GM23338 (cell line): ENCODE results near the gene CCDC134. TPM values are rescaled to one million over a fixed set of nuclear protein-coding genes. Genes with fewer than 3 reads are reported as not detected.

ENCODE experiments used
- ATAC-seq: fragments of 200-7000 bp; cut with Tn5 transposase; 3 replicates; pipeline ENCODE4 v1.9.1; 2020
- DNase-seq: peaks from one replicate; pipeline ENCODE4 v3.0.0-alpha.2; 2015; ENCODE audit warnings: low spot score
- H2AFZ ChIP-seq: fragments of 200-600 bp; sonication (generic); 2 replicates; pipeline ENCODE4 v1.8.0; 2016; ENCODE audit warnings: antibody characterized with exemption, mild to moderate bottlenecking, moderate library complexity
- H3F3A ChIP-seq: fragments of 200-600 bp; sonication (generic); replicated peaks from 2 replicates; pipeline ENCODE4 v1.8.0; 2017; ENCODE audit warnings: antibody characterized with exemption, mixed run types, low read depth
- H3K27ac ChIP-seq: fragments of 200-600 bp; sonication (generic); 2 replicates; pipeline ENCODE4 v1.6.1; 2016; ENCODE audit warnings: low read depth
- H3K27me3 ChIP-seq: fragments of 200-600 bp; sonication (generic); 2 replicates; pipeline ENCODE4 v1.8.0; 2016; ENCODE audit warnings: mild to moderate bottlenecking, mixed run types, moderate library complexity; ENCODE audit not compliant: insufficient read depth
- H3K36me3 ChIP-seq: fragments of 200-600 bp; sonication (generic); 2 replicates; pipeline ENCODE4 v1.8.0; 2016; ENCODE audit warnings: mild to moderate bottlenecking; ENCODE audit not compliant: insufficient read depth
- H3K4me1 ChIP-seq: fragments of 200-600 bp; sonication (generic); 2 replicates; pipeline ENCODE4 v1.8.0; 2016; ENCODE audit warnings: mild to moderate bottlenecking, moderate library complexity; ENCODE audit not compliant: insufficient read depth
- H3K4me2 ChIP-seq: fragments of 200-600 bp; sonication (generic); 2 replicates; pipeline ENCODE4 v1.7.1; 2017; ENCODE audit warnings: mixed run types
- H3K4me3 ChIP-seq: fragments of 200-600 bp; sonication (generic); 2 replicates; pipeline ENCODE4 v1.6.1; 2016; ENCODE audit warnings: mixed run types
- H3K79me2 ChIP-seq: fragments of 200-600 bp; sonication (generic); replicated peaks from 2 replicates; pipeline ENCODE4 v1.8.0; 2017; ENCODE audit warnings: mild to moderate bottlenecking; ENCODE audit not compliant: insufficient read depth
- H3K9me2 ChIP-seq: fragments of 200-600 bp; sonication (generic); 2 replicates; pipeline ENCODE4 v1.8.0; 2017; ENCODE audit not compliant: insufficient read depth
- H4K20me1 ChIP-seq: fragments of 200-600 bp; sonication (generic); replicated peaks from 2 replicates; pipeline ENCODE4 v1.8.0; 2017; ENCODE audit warnings: mild to moderate bottlenecking; ENCODE audit not compliant: insufficient read depth
- H3K27ac Mint-ChIP-seq: 2 replicates; pipeline ENCODE4 v1.8.0; 2020; ENCODE audit warnings: inconsistent platforms, mild to moderate bottlenecking, moderate library complexity, mixed read lengths
- H3K27me3 Mint-ChIP-seq: 3 replicates; pipeline ENCODE4 v1.8.0; 2022; ENCODE audit warnings: low read depth, mild to moderate bottlenecking, moderate library complexity, mixed read lengths, inconsistent platforms; ENCODE audit not compliant: insufficient read depth, poor library complexity
- H3K36me3 Mint-ChIP-seq: 3 replicates; pipeline ENCODE4 v1.8.0; 2021; ENCODE audit warnings: low read depth, mild to moderate bottlenecking, inconsistent platforms, moderate library complexity, mixed read lengths
- H3K4me1 Mint-ChIP-seq: 3 replicates; pipeline ENCODE4 v1.8.0; 2020; ENCODE audit warnings: mild to moderate bottlenecking, inconsistent platforms, mixed read lengths
- H3K4me3 Mint-ChIP-seq: 3 replicates; pipeline ENCODE4 v1.8.0; 2021; ENCODE audit warnings: moderate library complexity, mild to moderate bottlenecking, inconsistent platforms, mixed read lengths
- H3K9me3 Mint-ChIP-seq: 3 replicates; pipeline ENCODE4 v1.8.0; 2020; ENCODE audit warnings: moderate library complexity, mild to moderate bottlenecking, inconsistent platforms, mixed read lengths
- CREB1 ChIP-seq: fragments of 250-450 bp; sonication (Bioruptor Pico); IDR thresholded peaks from 2 replicates; pipeline ENCODE4 v1.5.0; 2020; ENCODE audit warnings: low read depth, mild to moderate bottlenecking, moderate library complexity
- CTCF ChIP-seq, 2 experiments: fragments of 200-600 bp in 1 of 2; sonication (generic) in 1 of 2; conservative IDR thresholded peaks; 2 replicates each; pipeline versions ENCODE4 v1.5.1 to v1.6.1; 2016 to 2017; ENCODE audit warnings: antibody characterized with exemption in 2 of 2, low read depth in 2 of 2, mild to moderate bottlenecking in 2 of 2, moderate library complexity in 1 of 2
- ETS1 ChIP-seq: IDR thresholded peaks from 2 replicates; pipeline ENCODE4 v1.6.1; 2016; ENCODE audit warnings: antibody characterized with exemption
- EZH2 ChIP-seq: fragments of 200-600 bp; sonication (generic); IDR thresholded peaks from one replicate; pipeline ENCODE4 v1.8.0; 2017; ENCODE audit warnings: antibody characterized with exemption, mild to moderate bottlenecking, low read depth; ENCODE audit not compliant: unreplicated experiment
- JUNB ChIP-seq: IDR thresholded peaks from one replicate; pipeline ENCODE4 v1.6.1; 2016; ENCODE audit warnings: antibody characterized with exemption; ENCODE audit not compliant: unreplicated experiment
- NANOG ChIP-seq: IDR thresholded peaks from 2 replicates; pipeline ENCODE4 v1.6.1; 2016; ENCODE audit warnings: antibody characterized with exemption, borderline replicate concordance
- POLR2AphosphoS5 ChIP-seq: IDR thresholded peaks from 2 replicates; pipeline ENCODE4 v1.6.1; 2016; ENCODE audit warnings: antibody characterized with exemption, low read depth
- STAT1 ChIP-seq: IDR thresholded peaks from one replicate; pipeline ENCODE4 v1.6.1; 2016; ENCODE audit warnings: antibody characterized with exemption; ENCODE audit not compliant: unreplicated experiment
- ZNF114 ChIP-seq: fragments of 250-450 bp; sonication (Bioruptor Pico); IDR thresholded peaks from 2 replicates; pipeline ENCODE4 v1.5.0; 2020; ENCODE audit warnings: mild to moderate bottlenecking, moderate library complexity
- ZNF331 ChIP-seq: fragments of 250-450 bp; sonication (Bioruptor Pico); IDR thresholded peaks from 2 replicates; pipeline ENCODE4 v1.5.0; 2020; ENCODE audit warnings: low read depth, mild to moderate bottlenecking, moderate library complexity
- polyA plus RNA-seq: library from polyadenylated mRNA; unstranded; fragments of >200 nt; fragmentation: Nextera tagmentation; extraction: Ambion mirVana; gene quantifications from 2 replicates; pipeline ENCODE4 v1.2.1, GENCODE V29; 2016
- total RNA-seq: library from RNA; depleted of rRNA; stranded (reverse); fragments of >200 nt; shearing (Covaris generic); gene quantifications from 2 replicates; pipeline ENCODE4 v1.2.3, GENCODE V29; 2014

CCDC134 gene
- total and polyA plus RNA-seq, 2 experiments from 2014 or later, result 2.7 to 24.5 TPM

GRCh38 chr22:41825376-41825775 is 24.9 kb downstream of the CCDC134 start (continued):
- no peak for TF ChIP-seq POLR2AphosphoS5
- TF ChIP-seq STAT1, result no peak
- no peak for TF ChIP-seq ZNF331 (CRISPR knock-in tag)
- TF ChIP-seq ZNF114 (CRISPR knock-in tag), result no peak

GRCh38 chr22:41826021-41826420 is 25.5 kb downstream of the CCDC134 start:
- H3K36me3 ChIP-seq, result no peaks in the 10 kb centered on the region
- Mint-ChIP-seq H3K36me3 (peaks cover 12% of the 10 kb centered on the region), H3K27me3 (peaks cover 17% of the 10 kb centered on the region), H3K9me3 (no peaks in the 10 kb centered on the region), H3K27ac (no peak overlapping the region), H3K4me1 (peaks cover 37% of the 10 kb centered on the region), H3K4me3 (no peak overlapping the region)
- peaks cover 10% of the 10 kb centered on the region; the same call in 1 of the 2 replicates for H4K20me1 ChIP-seq
- DNase-seq (no peak), ATAC-seq (no peak)
- H3K27ac ChIP-seq, result no peak overlapping the region
- no peak overlapping the region for H2AFZ ChIP-seq
- H3K4me2 ChIP-seq, result no peak overlapping the region
- H3K4me1 ChIP-seq, result peaks cover 11% of the 10 kb centered on the region
- no peaks in the 10 kb centered on the region for H3K9me2 ChIP-seq
- H3F3A ChIP-seq, result no peaks in the 10 kb centered on the region
- H3K79me2 ChIP-seq, result no peaks in the 10 kb centered on the region; the same call in 1 of the 2 replicates
- H3K4me3 ChIP-seq, result no peak overlapping the region
- H3K27me3 ChIP-seq, result no peaks in the 10 kb centered on the region
- no peak for TF ChIP-seq JUNB
- no peak for TF ChIP-seq EZH2
- no peak for TF ChIP-seq ZNF331 (CRISPR knock-in tag)
- TF ChIP-seq ETS1, result no peak

- Mint-ChIP-seq H3K4me1 (peaks cover 34% of the 10 kb centered on the region), H3K27me3 (peaks cover 17% of the 10 kb centered on the region), H3K9me3 (no peaks in the 10 kb centered on the region), H3K36me3 (peaks cover 12% of the 10 kb centered on the region), H3K27ac (0 out of 2 replicates have a peak overlapping the region, but pooled peaks have one; percentile 38), H3K4me3 (no peak overlapping the region)
- Histone ChIP-seq H3K4me1 (peaks cover 18% of the 10 kb centered on the region), H3K4me2 (no peak overlapping the region), H3K4me3 (no peak overlapping the region), H3K9me2 (no peaks in the 10 kb centered on the region), H3F3A (peaks cover 5% of the 10 kb centered on the region; the same call in 1 of the 2 replicates), H2AFZ (no peak overlapping the region), H3K36me3 (no peaks in the 10 kb centered on the region), H3K27me3 (no peaks in the 10 kb centered on the region), H3K79me2 (no peaks in the 10 kb centered on the region; the same call in 1 of the 2 replicates), H3K27ac (no peak overlapping the region), H4K20me1 (peaks cover 7% of the 10 kb centered on the region; the same call in 1 of the 2 replicates)
- no peak for DNase-seq
- ATAC-seq, result no peak
- TF ChIP-seq ZNF331 (CRISPR knock-in tag) (no peak), JUNB (no peak), CREB1 (CRISPR knock-in tag) (no peak), ETS1 (no peak), POLR2AphosphoS5 (no peak), NANOG (no peak), CTCF (conservative IDR thresholded peaks at IDR 0.05; ENCODE audit: low read depth in 2 of 2) (no peak)
Measured at GRCh38 chr22:41826430-41827383, 26.2 kb downstream of the CCDC134 start.
